DMS79 (cell line): ENCODE data around the gene MDFI.

Experiments used
- DNase-seq: peaks from one replicate; lab custom pipeline; 2025; lab: John Stamatoyannopoulos, UW

MDFI gene

DNA sequence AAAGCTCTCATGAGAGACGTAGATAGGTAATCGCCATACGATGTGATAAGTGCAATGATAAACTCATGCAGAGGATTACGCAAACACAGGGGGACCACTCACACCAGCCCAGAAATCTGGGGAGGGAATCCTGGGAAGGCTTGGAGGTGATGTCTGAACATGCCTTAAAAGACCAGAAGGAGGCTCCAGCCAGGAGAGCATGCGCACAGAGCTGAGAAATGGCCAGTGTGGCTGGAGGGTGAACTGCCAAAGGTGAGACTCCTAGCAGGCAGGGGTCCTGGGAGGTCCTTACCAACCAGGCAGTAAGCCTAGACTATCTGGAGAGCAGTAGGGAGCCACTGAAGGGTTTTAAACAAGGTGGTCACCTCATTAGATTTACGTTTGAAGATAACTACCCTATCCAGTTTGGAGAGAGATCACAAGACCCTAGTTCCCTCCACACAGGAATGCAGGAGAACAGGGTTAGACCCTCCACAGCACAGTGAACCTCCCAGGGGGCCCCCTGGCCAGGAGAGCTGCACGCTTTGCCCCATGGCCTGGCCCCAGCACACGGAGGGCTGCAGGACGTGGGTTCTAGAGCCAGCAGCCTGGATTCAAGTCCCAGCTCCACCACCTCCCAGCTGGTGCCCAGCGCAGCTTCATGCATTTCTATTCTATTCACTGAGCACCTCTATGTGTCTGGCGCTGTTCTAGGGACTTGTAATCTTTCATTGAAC is 13.1 kb downstream of the MDFI start:
- no peak for DNase-seq

- DNase-seq = no peak
These were observed 13.8 kb downstream of the MDFI start for GRCh38 chr6:41651962-41652657.

- no peak for DNase-seq
These were observed 14.8 kb downstream of the MDFI start for GRCh38 chr6:41652866-41653652.

DNA sequence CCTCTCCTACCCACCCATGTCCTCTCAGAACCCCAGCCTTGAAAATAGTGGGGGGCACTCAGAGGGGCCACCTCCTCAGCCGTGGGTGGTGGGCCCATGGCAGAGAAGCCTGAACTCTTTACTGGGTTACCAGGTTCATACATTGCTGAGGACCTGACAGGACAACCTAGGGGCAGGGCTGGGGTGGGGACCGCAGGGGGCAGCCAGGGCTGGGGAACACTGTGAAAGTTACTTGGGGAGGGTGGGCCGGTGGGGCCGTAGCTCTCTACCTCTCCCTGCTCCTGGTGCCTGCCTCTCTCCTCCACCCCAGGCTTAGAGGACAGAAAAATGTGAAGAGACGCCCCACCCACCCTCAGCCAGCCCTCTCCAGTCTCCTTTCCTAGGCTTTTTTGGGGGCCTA is 15.4 kb downstream of the MDFI start:
- no peak for DNase-seq

GRCh38 chr6:41654151-41654697 is 16.0 kb downstream of the MDFI start:
- no peak for DNase-seq

- DNase-seq = no peak
These were observed 16.5 kb downstream of the MDFI start for GRCh38 chr6:41654698-41655151.

DNA sequence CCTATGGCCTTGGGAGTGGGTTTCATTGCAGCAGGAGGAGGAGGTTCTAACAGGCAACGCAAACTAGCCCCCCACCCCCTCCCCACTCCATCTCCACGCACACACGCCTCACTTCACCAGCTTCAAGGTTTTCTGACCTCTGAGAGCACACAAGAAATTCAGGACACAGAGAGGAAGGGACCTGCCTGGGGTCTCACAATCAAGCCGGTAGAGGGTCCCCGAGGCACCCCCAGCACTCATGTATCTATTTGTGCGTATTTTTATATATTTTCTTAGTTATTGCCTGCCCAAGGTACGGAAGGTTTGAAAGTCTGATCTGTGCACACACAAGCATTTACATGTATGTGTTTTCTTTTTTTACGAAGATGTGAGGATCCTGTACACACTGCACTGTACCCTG is 16.9 kb downstream of the MDFI start:
- no peak for DNase-seq

GRCh38 chr6:41655646-41656001 is 17.4 kb downstream of the MDFI start:
- no peak for DNase-seq

DNA sequence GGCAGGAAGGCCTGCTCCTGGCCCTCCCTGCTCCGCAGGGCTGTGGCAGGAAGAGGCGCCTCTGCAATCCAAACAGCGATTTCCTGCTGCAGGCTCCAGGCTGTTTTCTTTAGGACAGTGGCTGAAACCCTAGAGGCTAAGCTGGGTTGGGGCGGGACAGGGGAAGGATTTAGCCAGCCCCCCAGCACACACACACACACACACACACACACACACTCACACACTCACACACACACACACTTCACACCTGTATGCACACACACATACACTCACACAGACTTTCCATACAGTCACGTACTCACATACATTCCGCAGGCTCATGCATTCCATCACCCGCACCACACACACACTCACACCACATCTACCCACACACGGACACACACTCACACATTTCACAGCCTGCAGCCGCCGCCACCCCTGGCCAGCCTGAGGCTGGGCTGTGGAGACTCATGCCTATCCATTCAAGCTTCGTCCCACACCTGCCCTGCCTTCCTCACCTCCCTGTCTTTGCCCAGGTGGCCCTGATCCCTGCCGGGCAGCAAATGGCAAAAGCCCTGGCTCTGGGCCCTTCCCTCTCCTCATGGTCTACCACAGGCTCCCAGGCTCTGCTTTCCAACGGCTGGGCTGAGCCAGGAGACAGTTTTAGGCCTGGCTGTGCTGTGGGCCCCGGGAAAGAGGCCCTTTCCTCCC is 17.9 kb downstream of the MDFI start:
- no peak for DNase-seq

GRCh38 chr6:41657131-41658094 is 19.1 kb downstream of the MDFI start:
- DNase-seq = no peak

DNA sequence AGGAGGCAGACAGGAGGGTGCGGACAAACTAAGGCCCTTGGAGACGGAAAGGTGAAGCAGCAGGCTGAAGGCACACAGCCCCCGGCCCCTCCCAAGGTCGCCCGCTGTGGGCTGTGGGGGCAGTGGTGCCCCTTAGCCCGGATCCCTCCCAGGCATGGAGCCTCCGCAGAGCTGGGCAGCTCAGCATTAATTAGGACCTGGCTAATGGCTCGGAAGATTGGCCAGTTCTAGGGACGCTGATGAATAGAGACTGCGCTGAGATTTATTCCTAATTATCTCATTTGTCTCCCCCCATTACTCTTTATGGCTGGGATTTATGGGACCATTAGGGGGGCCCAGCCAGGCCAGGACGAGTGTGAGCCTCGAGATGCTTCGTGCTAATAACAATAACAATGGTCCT is 20.4 kb downstream of the MDFI start:
- no peak for DNase-seq

DNA sequence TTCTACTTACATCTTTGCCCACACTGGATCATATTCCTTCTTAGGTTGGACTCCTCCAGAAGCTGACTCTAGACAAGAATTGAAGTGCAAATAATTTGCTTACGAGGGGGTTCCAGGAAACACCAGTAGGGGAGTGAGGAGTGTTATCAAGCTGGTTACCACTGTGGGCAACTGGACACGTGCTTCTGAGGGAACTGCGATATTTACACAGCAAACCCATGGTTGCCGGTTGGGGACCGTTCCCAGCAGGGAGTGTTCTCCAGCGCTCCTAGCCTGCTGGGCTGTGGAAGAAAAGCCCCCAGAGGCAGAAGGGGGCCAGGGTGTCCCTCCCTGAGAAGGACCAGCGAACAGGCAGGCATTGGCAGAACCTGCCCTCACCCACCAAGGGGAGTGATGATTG is 21.7 kb downstream of the MDFI start:
- DNase-seq = no peak

- no peak for DNase-seq
These were observed 25.3 kb downstream of the MDFI start for GRCh38 chr6:41663568-41663967.

GRCh38 chr6:41664271-41664670 is 26.0 kb downstream of the MDFI start:
- DNase-seq = no peak

DNA sequence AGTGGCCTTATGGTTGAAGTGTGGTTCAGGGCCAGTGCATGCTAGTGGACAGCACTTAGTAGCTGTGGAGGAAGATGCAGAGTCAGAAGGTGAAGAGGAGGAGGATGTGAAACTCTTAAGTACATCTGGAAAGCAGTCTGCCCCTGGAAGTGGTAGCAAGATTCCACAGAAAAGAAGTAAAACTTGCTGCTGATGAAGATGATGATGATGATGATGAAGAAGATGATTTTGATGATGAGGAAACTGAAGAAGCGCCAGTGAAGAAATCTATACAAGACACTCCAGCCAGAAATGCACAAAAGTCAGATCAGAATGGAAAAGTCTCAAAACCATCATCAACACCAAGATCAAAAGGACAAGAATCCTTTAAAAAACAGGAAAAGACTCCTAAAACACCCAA is 28.9 kb downstream of the MDFI start:
- DNase-seq = no peak

GRCh38 chr6:41668968-41669367 is 30.7 kb downstream of the MDFI start:
- DNase-seq = no peak

GRCh38 chr6:41670703-41671360 is 32.6 kb downstream of the MDFI start:
- no peak for DNase-seq

DNA sequence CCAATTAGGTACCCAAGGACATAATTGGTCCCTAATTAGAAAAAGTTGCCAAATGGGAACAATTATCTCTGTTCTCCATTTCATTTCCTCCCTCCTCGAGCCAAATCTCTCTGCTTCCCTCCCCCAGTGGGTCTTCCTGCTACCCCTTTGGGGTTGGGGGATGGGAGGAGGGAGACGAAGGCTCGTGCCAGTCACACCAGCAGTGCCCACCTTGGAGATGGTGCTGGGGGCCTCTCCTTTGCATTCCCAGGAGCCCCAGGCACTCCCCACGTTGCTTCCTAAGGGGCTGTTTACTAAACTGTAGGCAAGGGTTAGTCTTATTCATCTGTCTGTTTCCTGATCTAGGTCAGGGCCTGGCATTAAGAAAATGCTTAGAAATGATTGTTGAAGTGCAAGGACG is 33.1 kb downstream of the MDFI start:
- DNase-seq = no peak

DNA sequence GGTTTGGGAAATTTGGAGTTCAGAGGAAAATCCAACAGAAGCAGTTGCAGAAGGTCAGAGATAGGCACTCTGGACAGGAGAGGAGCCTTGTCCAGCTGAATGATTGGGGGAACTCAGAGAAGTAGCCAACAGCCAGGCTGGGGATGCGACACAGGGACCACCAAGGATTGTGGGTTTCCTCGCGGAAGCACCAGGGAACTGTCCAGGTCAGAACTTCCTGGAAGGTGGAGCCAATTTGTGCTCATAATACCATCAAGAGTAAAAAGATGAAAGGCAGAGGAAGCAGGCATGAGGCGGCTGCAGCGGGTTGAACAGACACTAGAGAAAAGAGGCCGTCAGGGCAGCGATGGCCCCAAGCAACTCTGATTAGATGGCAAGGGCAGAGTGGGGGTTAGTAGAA is 33.7 kb downstream of the MDFI start:
- no peak for DNase-seq
